ENCODE data around the gene DNMT1.

The DNMT1 gene

DNA sequence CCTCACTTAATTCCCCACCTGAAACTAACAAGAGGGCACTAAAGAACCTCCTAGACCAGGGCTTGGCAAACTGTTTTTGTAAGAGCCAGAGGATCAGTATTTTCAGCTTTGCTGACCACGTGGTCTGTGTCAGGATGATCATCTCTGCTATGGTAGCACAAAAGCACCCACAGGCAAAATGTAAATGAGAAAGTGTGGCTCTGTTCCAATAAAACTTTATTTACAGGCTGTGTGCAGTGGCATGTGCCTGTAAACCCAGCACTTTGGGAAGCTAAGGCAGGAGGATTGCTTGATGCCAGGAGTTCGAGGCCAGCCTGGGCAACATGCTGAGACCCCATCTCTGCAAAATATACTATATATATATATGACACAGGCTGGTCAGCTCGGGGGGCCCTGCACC is 31.2 kb downstream of the DNMT1 start:
- Histone ChIP-seq H3K9me3 (no peaks in the 10 kb centered on the region), H3K27ac (no peak overlapping the region), H3K4me1 (ENCODE audit: control insufficient read depth in 1 of 2, insufficient read depth in 1 of 2, low read depth in 1 of 2, low read length in 1 of 2) (no peaks in the 10 kb centered on the region), H3K4me3 (ENCODE audit: low read depth in 1 of 2, low read length in 1 of 2) (no peak overlapping the region), H3K27me3 (no peaks in the 10 kb centered on the region), H3K36me3 (peaks cover 88% of the 10 kb centered on the region)
- TF ChIP-seq, protein P1, sequence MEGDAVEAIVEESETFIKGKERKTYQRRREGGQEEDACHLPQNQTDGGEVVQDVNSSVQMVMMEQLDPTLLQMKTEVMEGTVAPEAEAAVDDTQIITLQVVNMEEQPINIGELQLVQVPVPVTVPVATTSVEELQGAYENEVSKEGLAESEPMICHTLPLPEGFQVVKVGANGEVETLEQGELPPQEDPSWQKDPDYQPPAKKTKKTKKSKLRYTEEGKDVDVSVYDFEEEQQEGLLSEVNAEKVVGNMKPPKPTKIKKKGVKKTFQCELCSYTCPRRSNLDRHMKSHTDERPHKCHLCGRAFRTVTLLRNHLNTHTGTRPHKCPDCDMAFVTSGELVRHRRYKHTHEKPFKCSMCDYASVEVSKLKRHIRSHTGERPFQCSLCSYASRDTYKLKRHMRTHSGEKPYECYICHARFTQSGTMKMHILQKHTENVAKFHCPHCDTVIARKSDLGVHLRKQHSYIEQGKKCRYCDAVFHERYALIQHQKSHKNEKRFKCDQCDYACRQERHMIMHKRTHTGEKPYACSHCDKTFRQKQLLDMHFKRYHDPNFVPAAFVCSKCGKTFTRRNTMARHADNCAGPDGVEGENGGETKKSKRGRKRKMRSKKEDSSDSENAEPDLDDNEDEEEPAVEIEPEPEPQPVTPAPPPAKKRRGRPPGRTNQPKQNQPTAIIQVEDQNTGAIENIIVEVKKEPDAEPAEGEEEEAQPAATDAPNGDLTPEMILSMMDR (IDR thresholded peaks at IDR 0.05): no peak

DNA sequence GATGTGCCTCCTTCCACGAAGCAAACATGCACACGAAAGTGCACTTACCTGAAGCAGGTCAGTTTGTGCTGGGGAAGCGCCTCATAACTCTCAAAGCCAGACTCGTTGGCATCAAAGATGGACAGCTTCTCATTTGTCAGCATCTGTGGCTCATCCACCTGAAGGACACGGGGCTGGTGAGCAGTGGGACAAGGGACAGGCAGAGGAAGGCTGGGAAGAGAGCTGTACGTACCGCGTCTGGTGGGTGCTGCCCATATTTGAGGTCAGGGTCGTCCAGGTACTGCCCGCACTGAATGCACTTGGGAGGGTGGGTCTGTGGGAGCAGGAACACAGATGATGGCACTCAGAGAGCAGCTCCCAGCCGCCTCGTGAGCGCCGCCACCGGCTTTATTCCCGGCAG is 35.1 kb downstream of the DNMT1 start:
- TF ChIP-seq, protein P1 (IDR thresholded peaks at IDR 0.05): no peak
- Histone ChIP-seq H3K27me3 (no peaks in the 10 kb centered on the region), H3K9me3 (no peaks in the 10 kb centered on the region), H3K4me1 (ENCODE audit: control insufficient read depth in 1 of 2, insufficient read depth in 1 of 2, low read depth in 1 of 2, low read length in 1 of 2) (no peaks in the 10 kb centered on the region), H3K27ac (no peak overlapping the region), H3K4me3 (ENCODE audit: low read depth in 1 of 2, low read length in 1 of 2) (no peak overlapping the region), H3K36me3 (peaks cover 93% of the 10 kb centered on the region)

DNA sequence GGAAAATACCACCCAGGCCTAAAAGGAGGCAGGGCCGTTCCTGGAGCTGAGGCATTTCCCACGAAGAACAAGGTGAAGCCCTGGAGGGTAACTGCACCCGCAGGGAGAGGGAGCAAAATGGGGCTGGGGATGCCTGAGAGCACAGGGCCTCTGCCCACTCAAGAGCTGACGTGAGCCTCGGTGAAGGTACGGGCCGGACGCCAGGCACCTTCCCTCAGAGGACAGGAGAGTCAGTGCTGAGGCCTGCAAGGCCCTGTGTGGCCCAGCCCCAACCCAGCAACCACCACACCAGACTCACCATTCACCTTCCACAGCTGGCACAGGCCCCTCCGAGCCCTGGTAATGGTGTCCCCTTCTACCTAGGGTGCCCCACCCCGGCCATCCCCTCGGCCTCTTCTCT is 36.3 kb downstream of the DNMT1 start:
- Histone ChIP-seq H3K27ac (no peak overlapping the region), H3K9me3 (no peaks in the 10 kb centered on the region), H3K4me3 (ENCODE audit: low read depth in 1 of 2, low read length in 1 of 2) (no peak overlapping the region), H3K36me3 (peaks cover 94% of the 10 kb centered on the region), H3K27me3 (no peaks in the 10 kb centered on the region), H3K4me1 (ENCODE audit: control insufficient read depth in 1 of 2, insufficient read depth in 1 of 2, low read depth in 1 of 2, low read length in 1 of 2) (no peaks in the 10 kb centered on the region)
- TF ChIP-seq, protein P1 (IDR thresholded peaks at IDR 0.05): no peak

DNA sequence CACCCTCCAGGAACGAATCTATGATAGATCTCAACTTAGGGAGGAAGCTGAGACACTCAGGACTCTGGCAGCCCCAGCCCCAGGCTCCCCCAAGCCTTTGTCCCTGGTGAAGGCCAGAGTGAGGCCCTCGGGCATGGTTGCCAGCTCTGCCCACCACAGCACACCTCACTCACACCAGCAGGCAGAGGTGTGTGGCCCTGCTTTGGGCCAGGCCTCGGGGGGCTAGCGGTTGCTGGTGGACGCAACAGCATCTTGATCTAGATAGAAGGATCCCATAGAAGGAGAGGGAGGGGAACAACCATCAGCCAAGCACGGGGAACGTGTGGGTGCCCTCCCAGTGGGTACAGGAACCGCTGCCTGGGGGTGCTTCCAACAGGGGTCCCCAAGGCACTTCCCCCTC is 36.7 kb downstream of the DNMT1 start:
- no peaks in the 10 kb centered on the region for H3K27me3 ChIP-seq
- H3K36me3 ChIP-seq: peaks cover 93% of the 10 kb centered on the region
- no peak overlapping the region for H3K27ac ChIP-seq

DNA sequence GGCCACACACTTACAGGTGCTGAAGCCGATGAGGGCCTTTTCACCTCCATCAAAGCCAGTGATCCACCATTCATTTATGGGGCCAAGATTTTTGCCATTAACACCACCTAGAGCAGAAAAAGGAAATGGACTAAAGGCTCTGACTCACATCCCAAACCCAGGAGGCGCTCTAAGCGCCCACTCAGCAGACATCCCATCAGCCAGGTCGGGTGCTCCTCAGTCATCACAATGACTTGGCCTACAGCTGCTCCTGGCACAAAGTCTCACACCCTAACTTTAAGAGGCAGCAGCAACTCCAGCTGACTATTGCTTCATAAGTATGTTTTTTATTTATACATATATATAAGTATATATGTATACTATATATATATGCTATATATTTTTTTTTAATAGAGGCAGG is 38.9 kb downstream of the DNMT1 start:
- Histone ChIP-seq H3K27me3 (no peaks in the 10 kb centered on the region), H3K4me3 (ENCODE audit: low read depth in 1 of 2, low read length in 1 of 2) (no peak overlapping the region), H3K4me1 (ENCODE audit: control insufficient read depth in 1 of 2, insufficient read depth in 1 of 2, low read depth in 1 of 2, low read length in 1 of 2) (no peaks in the 10 kb centered on the region), H3K9me3 (no peaks in the 10 kb centered on the region), H3K36me3 (peaks cover 96% of the 10 kb centered on the region), H3K27ac (no peak overlapping the region)
- TF ChIP-seq, protein P1 (IDR thresholded peaks at IDR 0.05): no peak

More for the DNA sequence above, 36.7 kb downstream of the DNMT1 start:
- TF ChIP-seq, protein P1 (IDR thresholded peaks at IDR 0.05): no peak
- no peak overlapping the region for H3K4me3 ChIP-seq (ENCODE audit: low read depth in 1 of 2, low read length in 1 of 2)
- H3K9me3 ChIP-seq: no peaks in the 10 kb centered on the region
- H3K4me1 ChIP-seq (ENCODE audit: control insufficient read depth in 1 of 2, insufficient read depth in 1 of 2, low read depth in 1 of 2, low read length in 1 of 2): no peaks in the 10 kb centered on the region

DNA sequence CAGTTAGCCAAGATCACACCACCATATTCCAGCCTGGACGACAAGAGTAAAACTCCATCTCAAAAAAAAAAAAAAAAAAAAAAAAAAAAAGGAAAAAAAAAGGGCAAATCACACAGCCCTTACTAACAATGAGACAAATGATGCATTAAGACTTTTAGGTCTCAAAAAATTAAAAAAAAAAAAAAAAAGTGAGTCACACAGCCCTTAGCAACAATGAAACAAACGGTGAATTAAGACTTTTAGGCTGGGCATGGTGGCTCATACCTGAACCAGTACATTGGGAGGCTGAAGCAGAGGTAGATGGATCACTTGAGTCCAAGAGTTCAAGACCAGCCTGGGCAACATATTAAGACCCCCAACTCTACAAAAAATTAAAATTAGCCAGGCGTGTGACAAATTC is 42.7 kb downstream of the DNMT1 start:
- H3K4me1 ChIP-seq (ENCODE audit: control insufficient read depth in 1 of 2, insufficient read depth in 1 of 2, low read depth in 1 of 2, low read length in 1 of 2): no peaks in the 10 kb centered on the region
- H3K36me3 ChIP-seq: peaks cover 88% of the 10 kb centered on the region
- H3K9me3 ChIP-seq: no peaks in the 10 kb centered on the region
- no peak overlapping the region for H3K4me3 ChIP-seq (ENCODE audit: low read depth in 1 of 2, low read length in 1 of 2)
- no peak overlapping the region for H3K27ac ChIP-seq
- no peaks in the 10 kb centered on the region for H3K27me3 ChIP-seq
- TF ChIP-seq, protein P1 (IDR thresholded peaks at IDR 0.05): no peak

Data from neutrophil (primary cell).